ENCODE results near the gene AQP1. TPM values are rescaled to one million over a fixed set of nuclear protein-coding genes. Genes with fewer than 3 reads are reported as not detected.

AQP1 gene
- total RNA-seq, 1 experiment from 2014 or later: 0.52 TPM

GRCh38 chr7:30936650-30937245 lies 25.1 kb downstream of the AQP1 start:
- Histone ChIP-seq H3K36me3 (ENCODE audit: control insufficient read depth, insufficient read depth, low read length) (no peaks in the 10 kb centered on the region), H3K4me1 (peaks cover 2% of the 10 kb centered on the region; the same call in 1 of the 2 replicates), H3K4me3 (ENCODE audit: low read depth, low read length) (no peak overlapping the region), H3K27me3 (replicated peaks; ENCODE audit: control insufficient read depth, insufficient read depth, low read length) (no peaks in the 10 kb centered on the region), H3K9me3 (no peaks in the 10 kb centered on the region)
- Mint-ChIP-seq H3K36me3 (ENCODE audit: insufficient read depth, unreplicated experiment) (no peaks in the 10 kb centered on the region), H3K4me3 (ENCODE audit: unreplicated experiment) (no peak overlapping the region), H3K27me3 (ENCODE audit: insufficient read depth, unreplicated experiment) (no peaks in the 10 kb centered on the region), H3K4me1 (ENCODE audit: low read depth, unreplicated experiment) (peaks cover 9% of the 10 kb centered on the region), H3K9me3 (ENCODE audit: unreplicated experiment) (no peaks in the 10 kb centered on the region), H3K27ac (ENCODE audit: unreplicated experiment) (no peak overlapping the region)
- DNase-seq: no peak
- ChIA-PET CTCF (interaction anchor here (0.6 to 1.9 kb wide), 3 partner anchors 12 to 620 kb away, joined by 3 to 5 read pairs (median 4); no protein-coding TSS in a partner anchor), POLR2A (no interaction called here)
- intact Hi-C loops (cut with micrococcal nuclease; ENCODE audit: unreplicated experiment): no loop called here
- BruUV-seq (replicated peaks): no TSS peak
- TF ChIP-seq CTCF (IDR thresholded peaks at IDR 0.05; ENCODE audit: insufficient read depth in 1 of 2, low read depth in 1 of 2, low read length in 1 of 2, severe bottlenecking in 1 of 2, unreplicated experiment in 1 of 2): no peak

GRCh38 chr7:30937416-30937815 lies 25.8 kb downstream of the AQP1 start:
- no peaks in the 10 kb centered on the region for H3K9me3 Mint-ChIP-seq (ENCODE audit: unreplicated experiment)
- no TSS peak for BruUV-seq (replicated peaks)
- H3K4me1 Mint-ChIP-seq (ENCODE audit: low read depth, unreplicated experiment): peaks cover 16% of the 10 kb centered on the region
- no peaks in the 10 kb centered on the region for H3K36me3 Mint-ChIP-seq (ENCODE audit: insufficient read depth, unreplicated experiment)
- ChIA-PET POLR2A (no interaction called here), CTCF (no interaction called here)
- H3K27me3 Mint-ChIP-seq (ENCODE audit: insufficient read depth, unreplicated experiment): no peaks in the 10 kb centered on the region
- DNase-seq: no peak
- H3K4me3 Mint-ChIP-seq (ENCODE audit: unreplicated experiment): no peak overlapping the region
- Histone ChIP-seq H3K9me3 (no peaks in the 10 kb centered on the region), H3K36me3 (ENCODE audit: control insufficient read depth, insufficient read depth, low read length) (no peaks in the 10 kb centered on the region), H3K27me3 (replicated peaks; ENCODE audit: control insufficient read depth, insufficient read depth, low read length) (no peaks in the 10 kb centered on the region), H3K4me1 (peaks cover 9% of the 10 kb centered on the region), H3K4me3 (ENCODE audit: low read depth, low read length) (no peak overlapping the region)
- H3K27ac Mint-ChIP-seq (ENCODE audit: unreplicated experiment): no peak overlapping the region
- intact Hi-C loops (cut with micrococcal nuclease; ENCODE audit: unreplicated experiment): no loop called here
- no peak for TF ChIP-seq CTCF (IDR thresholded peaks at IDR 0.05; ENCODE audit: insufficient read depth in 1 of 2, low read depth in 1 of 2, low read length in 1 of 2, severe bottlenecking in 1 of 2, unreplicated experiment in 1 of 2)

GRCh38 chr7:30938435-30939316 lies 27.0 kb downstream of the AQP1 start:
- Histone ChIP-seq H3K9me3 (no peaks in the 10 kb centered on the region), H3K4me3 (ENCODE audit: low read depth, low read length) (no peak overlapping the region), H3K36me3 (ENCODE audit: control insufficient read depth, insufficient read depth, low read length) (no peaks in the 10 kb centered on the region), H3K4me1 (peaks cover 9% of the 10 kb centered on the region), H3K27me3 (replicated peaks; ENCODE audit: control insufficient read depth, insufficient read depth, low read length) (no peaks in the 10 kb centered on the region)
- peak; percentile 86 to 90 for DNase-seq
- H3K27me3 Mint-ChIP-seq (ENCODE audit: insufficient read depth, unreplicated experiment): no peaks in the 10 kb centered on the region
- CTCF ChIA-PET: interaction anchor here (0.6 to 1.9 kb wide), 13 partner anchors 14 to 1834 kb away, joined by 3 to 12 read pairs (median 3); no protein-coding TSS in a partner anchor
- peak; percentile 93 to 95 for TF ChIP-seq CTCF (IDR thresholded peaks at IDR 0.05; ENCODE audit: insufficient read depth in 1 of 2, low read depth in 1 of 2, low read length in 1 of 2, severe bottlenecking in 1 of 2, unreplicated experiment in 1 of 2)
- no peaks in the 10 kb centered on the region for H3K36me3 Mint-ChIP-seq (ENCODE audit: insufficient read depth, unreplicated experiment)
- POLR2A ChIA-PET: no interaction called here
- no peak overlapping the region for H3K27ac Mint-ChIP-seq (ENCODE audit: unreplicated experiment)
- no peaks in the 10 kb centered on the region for H3K9me3 Mint-ChIP-seq (ENCODE audit: unreplicated experiment)
- H3K4me1 Mint-ChIP-seq (ENCODE audit: low read depth, unreplicated experiment): peaks cover 17% of the 10 kb centered on the region
- H3K4me3 Mint-ChIP-seq (ENCODE audit: unreplicated experiment): no peak overlapping the region
- BruUV-seq (replicated peaks): no TSS peak
- intact Hi-C loops (cut with micrococcal nuclease; ENCODE audit: unreplicated experiment): loop anchor here (1.0 to 2.0 kb wide), 2 partner anchors 36 to 138 kb away; no protein-coding TSS in a partner anchor

Data from Caco-2 (cell line).